SH-SY5Y (cell line): ENCODE data around the gene QRICH2.

ENCODE experiments used
- GATA2 ChIP-seq: IDR thresholded peaks from 2 replicates; pipeline ENCODE4 v1.6.1; 2011; ENCODE audit warnings: mild to moderate bottlenecking, low read depth, low read length
- GATA3 ChIP-seq: IDR thresholded peaks from 2 replicates; pipeline ENCODE4 v1.6.1; 2011; ENCODE audit warnings: low read depth, mild to moderate bottlenecking, low read length, moderate library complexity

DNA sequence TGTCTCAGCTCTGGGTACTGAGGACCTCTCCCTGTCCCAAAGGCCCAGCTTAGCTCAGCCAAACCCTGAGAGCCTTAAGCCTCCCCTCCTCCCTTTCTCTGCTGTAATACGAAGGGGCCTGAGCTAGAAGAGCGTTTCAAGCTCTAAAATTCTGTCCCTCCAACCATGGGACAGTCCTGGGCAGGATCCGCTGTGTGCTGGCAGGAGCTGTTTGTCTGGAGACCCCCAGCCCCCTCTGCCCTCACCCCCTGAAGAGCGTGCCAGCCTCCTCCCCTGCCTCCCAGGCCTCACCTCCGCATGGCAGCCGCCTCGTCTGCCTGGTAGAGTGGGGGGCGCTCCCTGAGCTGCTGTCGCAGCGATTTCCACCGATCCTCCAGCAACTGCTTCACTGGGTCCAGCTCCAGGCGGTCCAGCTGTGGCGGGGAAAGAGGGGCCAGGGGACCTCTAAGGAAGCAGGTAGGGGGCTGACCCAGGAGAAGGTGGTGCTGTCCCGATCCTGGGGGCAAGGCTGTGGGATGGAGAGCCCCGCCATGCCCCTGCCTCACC, 28.3 kb downstream of the QRICH2 start:
- TF ChIP-seq GATA2 (no peak), GATA3 (no peak)
